Neural crest cell (in vitro differentiated cells): Measurements from ENCODE around the gene CRISPLD2. TPM values are rescaled to one million over a fixed set of nuclear protein-coding genes. Genes with fewer than 3 reads are reported as not detected.

Experiments used
- DNase-seq: peaks from one replicate; pipeline ENCODE4 v3.0.0; 2021; ENCODE audit warnings: low read depth, mixed read lengths, low spot score
- H3K27ac Mint-ChIP-seq: one replicate; pipeline ENCODE4 v1.8.0; 2021; ENCODE audit warnings: mild to moderate bottlenecking, mixed read lengths; ENCODE audit not compliant: unreplicated experiment
- H3K27me3 Mint-ChIP-seq: 2 replicates; pipeline ENCODE4 v1.8.0; 2021; ENCODE audit warnings: low read depth, mild to moderate bottlenecking, mixed read lengths
- H3K36me3 Mint-ChIP-seq: 2 replicates; pipeline ENCODE4 v1.8.0; 2021; ENCODE audit warnings: low read depth, mild to moderate bottlenecking, mixed read lengths
- H3K4me1 Mint-ChIP-seq: 2 replicates; pipeline ENCODE4 v1.8.0; 2021; ENCODE audit warnings: mixed read lengths
- H3K4me3 Mint-ChIP-seq: one replicate; pipeline ENCODE4 v1.8.0; 2021; ENCODE audit warnings: mild to moderate bottlenecking, mixed read lengths
- H3K9me3 Mint-ChIP-seq: 2 replicates; pipeline ENCODE4 v1.8.0; 2021; ENCODE audit warnings: mixed read lengths
- total RNA-seq: library from RNA; stranded (reverse); gene quantifications from 2 replicates; pipeline ENCODE4 v1.2.1, GENCODE V29; 2021
- TF ChIP-seq, protein P1 (sequence below): fragments of 200-600 bp; sonication (generic); conservative IDR thresholded peaks from 2 replicates; pipeline ENCODE4 v1.5.0; 2021; ENCODE audit warnings: antibody characterized with exemption, mild to moderate bottlenecking

CRISPLD2 gene
- total RNA-seq, 1 donor from 2014 or later: 0.61 TPM

GRCh38 chr16:84940670-84941551 lies 121.1 kb downstream of the CRISPLD2 start:
- Mint-ChIP-seq H3K4me3 (no peak overlapping the region), H3K4me1 (no peaks in the 10 kb centered on the region)
- DNase-seq: no peak

GRCh38 chr16:84941921-84942320 lies 122.1 kb downstream of the CRISPLD2 start:
- peaks cover 3% of the 10 kb centered on the region for H3K27me3 Mint-ChIP-seq
- TF ChIP-seq, protein P1, sequence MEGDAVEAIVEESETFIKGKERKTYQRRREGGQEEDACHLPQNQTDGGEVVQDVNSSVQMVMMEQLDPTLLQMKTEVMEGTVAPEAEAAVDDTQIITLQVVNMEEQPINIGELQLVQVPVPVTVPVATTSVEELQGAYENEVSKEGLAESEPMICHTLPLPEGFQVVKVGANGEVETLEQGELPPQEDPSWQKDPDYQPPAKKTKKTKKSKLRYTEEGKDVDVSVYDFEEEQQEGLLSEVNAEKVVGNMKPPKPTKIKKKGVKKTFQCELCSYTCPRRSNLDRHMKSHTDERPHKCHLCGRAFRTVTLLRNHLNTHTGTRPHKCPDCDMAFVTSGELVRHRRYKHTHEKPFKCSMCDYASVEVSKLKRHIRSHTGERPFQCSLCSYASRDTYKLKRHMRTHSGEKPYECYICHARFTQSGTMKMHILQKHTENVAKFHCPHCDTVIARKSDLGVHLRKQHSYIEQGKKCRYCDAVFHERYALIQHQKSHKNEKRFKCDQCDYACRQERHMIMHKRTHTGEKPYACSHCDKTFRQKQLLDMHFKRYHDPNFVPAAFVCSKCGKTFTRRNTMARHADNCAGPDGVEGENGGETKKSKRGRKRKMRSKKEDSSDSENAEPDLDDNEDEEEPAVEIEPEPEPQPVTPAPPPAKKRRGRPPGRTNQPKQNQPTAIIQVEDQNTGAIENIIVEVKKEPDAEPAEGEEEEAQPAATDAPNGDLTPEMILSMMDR: no peak
- no peak for DNase-seq
- no peaks in the 10 kb centered on the region for H3K36me3 Mint-ChIP-seq
- H3K27ac Mint-ChIP-seq: no peak overlapping the region
- H3K4me1 Mint-ChIP-seq: no peaks in the 10 kb centered on the region
- no peaks in the 10 kb centered on the region for H3K9me3 Mint-ChIP-seq
- no peak overlapping the region for H3K4me3 Mint-ChIP-seq

More at GRCh38 chr16:84940670-84941551, 121.1 kb downstream of the CRISPLD2 start:
- TF ChIP-seq, protein P1: no peak
- H3K27me3 Mint-ChIP-seq: peaks cover 3% of the 10 kb centered on the region
- no peak overlapping the region for H3K27ac Mint-ChIP-seq
- H3K9me3 Mint-ChIP-seq: no peaks in the 10 kb centered on the region
- H3K36me3 Mint-ChIP-seq: no peaks in the 10 kb centered on the region

- no peak for DNase-seq
- H3K27me3 Mint-ChIP-seq: peaks cover 3% of the 10 kb centered on the region
- H3K9me3 Mint-ChIP-seq: no peaks in the 10 kb centered on the region
- H3K4me1 Mint-ChIP-seq: no peaks in the 10 kb centered on the region
- H3K4me3 Mint-ChIP-seq: no peak overlapping the region
- TF ChIP-seq, protein P1: no peak
- no peaks in the 10 kb centered on the region for H3K36me3 Mint-ChIP-seq
- H3K27ac Mint-ChIP-seq: no peak overlapping the region
These were observed 123.0 kb downstream of the CRISPLD2 start for GRCh38 chr16:84942786-84943185.

- Mint-ChIP-seq H3K27ac (no peak overlapping the region), H3K36me3 (no peaks in the 10 kb centered on the region), H3K27me3 (peaks cover 3% of the 10 kb centered on the region), H3K4me1 (no peaks in the 10 kb centered on the region), H3K9me3 (no peaks in the 10 kb centered on the region), H3K4me3 (no peak overlapping the region)
- DNase-seq: no peak
- TF ChIP-seq, protein P1: no peak
These were observed 123.8 kb downstream of the CRISPLD2 start for GRCh38 chr16:84943620-84944019.

- peaks cover 1% of the 10 kb centered on the region for H3K4me1 Mint-ChIP-seq
- H3K4me3 Mint-ChIP-seq: no peak overlapping the region
- no peaks in the 10 kb centered on the region for H3K27me3 Mint-ChIP-seq
- no peak for DNase-seq
- no peaks in the 10 kb centered on the region for H3K9me3 Mint-ChIP-seq
- H3K36me3 Mint-ChIP-seq: no peaks in the 10 kb centered on the region
- no peak overlapping the region for H3K27ac Mint-ChIP-seq
- TF ChIP-seq, protein P1: no peak
These were observed 127.2 kb downstream of the CRISPLD2 start for GRCh38 chr16:84947022-84947421.
